Tibial nerve (tissue), 4 donors: ENCODE measurements around the gene CDYL.

ENCODE experiments used
- EP300 ChIP-seq, 2 donors: sonication (generic); formaldehyde crosslinking; IDR thresholded peaks; one replicate each; pipeline ENCODE4 v1.6.1; 2017; ENCODE audit warnings: antibody characterized with exemption in 2 of 2, mild to moderate bottlenecking in 1 of 2
- POLR2A ChIP-seq, 2 donors: fragments of 450-650 bp; IDR thresholded peaks; one replicate each; pipeline ENCODE4 v1.6.1; 2017; ENCODE audit warnings: antibody characterized with exemption in 2 of 2, mild to moderate bottlenecking in 2 of 2, moderate library complexity in 2 of 2
- TF ChIP-seq, protein P1 (sequence below), 5 experiments: fragments of 200-600 bp in 3 of 5; fragments of 450-650 bp in 2 of 5; sonication (generic) in 3 of 5; IDR thresholded peaks; one replicate each; pipeline ENCODE4 v1.5.1; 2016 to 2019; ENCODE audit warnings: antibody characterized with exemption in 5 of 5, mild to moderate bottlenecking in 3 of 5, moderate library complexity in 2 of 5

DNA sequence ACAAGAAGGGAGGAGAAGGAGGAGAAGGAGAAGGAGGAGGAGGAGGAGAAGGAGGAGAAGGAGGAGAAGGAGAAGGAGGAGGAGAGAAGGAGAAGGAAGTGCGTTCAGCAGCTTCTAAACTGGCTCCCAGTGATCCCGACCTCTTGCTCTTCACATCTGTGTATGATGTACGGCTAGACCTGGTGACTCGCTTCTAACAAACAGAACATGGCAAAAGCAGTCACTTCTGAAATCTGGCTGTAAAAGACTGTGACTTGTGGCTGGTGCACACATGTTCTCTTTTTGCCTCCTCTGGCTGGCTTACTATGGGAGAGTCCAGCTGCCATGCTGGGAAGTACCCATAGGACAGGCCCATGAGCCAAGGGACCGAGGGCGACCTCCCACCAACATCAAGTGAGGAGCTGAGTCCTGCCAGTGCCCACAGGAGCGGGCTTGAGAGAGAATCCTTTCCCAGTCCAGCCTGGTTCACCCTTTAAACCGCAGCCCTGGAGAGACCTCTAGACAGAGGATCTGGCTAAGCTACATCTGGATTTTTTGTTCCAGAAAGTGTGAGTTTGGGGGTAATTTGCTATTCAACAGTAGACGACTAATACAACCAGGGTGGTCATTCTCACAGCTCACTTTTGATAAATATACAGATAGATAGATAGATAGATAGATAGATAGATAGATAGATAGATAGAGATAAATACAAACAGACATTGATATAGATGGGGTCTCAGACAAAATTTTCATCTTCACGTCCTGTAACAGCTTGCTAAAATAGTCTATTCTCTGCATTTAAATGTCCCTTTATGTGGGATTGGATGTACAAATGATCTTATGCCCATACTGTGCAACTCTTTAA is 185.3 kb downstream of the CDYL start:
- TF ChIP-seq, protein P1, sequence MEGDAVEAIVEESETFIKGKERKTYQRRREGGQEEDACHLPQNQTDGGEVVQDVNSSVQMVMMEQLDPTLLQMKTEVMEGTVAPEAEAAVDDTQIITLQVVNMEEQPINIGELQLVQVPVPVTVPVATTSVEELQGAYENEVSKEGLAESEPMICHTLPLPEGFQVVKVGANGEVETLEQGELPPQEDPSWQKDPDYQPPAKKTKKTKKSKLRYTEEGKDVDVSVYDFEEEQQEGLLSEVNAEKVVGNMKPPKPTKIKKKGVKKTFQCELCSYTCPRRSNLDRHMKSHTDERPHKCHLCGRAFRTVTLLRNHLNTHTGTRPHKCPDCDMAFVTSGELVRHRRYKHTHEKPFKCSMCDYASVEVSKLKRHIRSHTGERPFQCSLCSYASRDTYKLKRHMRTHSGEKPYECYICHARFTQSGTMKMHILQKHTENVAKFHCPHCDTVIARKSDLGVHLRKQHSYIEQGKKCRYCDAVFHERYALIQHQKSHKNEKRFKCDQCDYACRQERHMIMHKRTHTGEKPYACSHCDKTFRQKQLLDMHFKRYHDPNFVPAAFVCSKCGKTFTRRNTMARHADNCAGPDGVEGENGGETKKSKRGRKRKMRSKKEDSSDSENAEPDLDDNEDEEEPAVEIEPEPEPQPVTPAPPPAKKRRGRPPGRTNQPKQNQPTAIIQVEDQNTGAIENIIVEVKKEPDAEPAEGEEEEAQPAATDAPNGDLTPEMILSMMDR (IDR thresholded peaks at IDR 0.05): no peak
- no peak for TF ChIP-seq POLR2A (IDR thresholded peaks at IDR 0.05)
- no peak for TF ChIP-seq EP300 (IDR thresholded peaks at IDR 0.05)
